Measurements from ENCODE around the gene PGLYRP3.

The PGLYRP3 gene

GRCh38 chr1:153253076-153253475, 59.7 kb downstream of the PGLYRP3 start:
- in situ Hi-C loops (cut with MboI; ENCODE audit: low sequenced_read_pairs, unreplicated experiment) = no loop called here
- no peak for DNase-seq (ENCODE audit: low spot score)
- TF ChIP-seq, protein P1, sequence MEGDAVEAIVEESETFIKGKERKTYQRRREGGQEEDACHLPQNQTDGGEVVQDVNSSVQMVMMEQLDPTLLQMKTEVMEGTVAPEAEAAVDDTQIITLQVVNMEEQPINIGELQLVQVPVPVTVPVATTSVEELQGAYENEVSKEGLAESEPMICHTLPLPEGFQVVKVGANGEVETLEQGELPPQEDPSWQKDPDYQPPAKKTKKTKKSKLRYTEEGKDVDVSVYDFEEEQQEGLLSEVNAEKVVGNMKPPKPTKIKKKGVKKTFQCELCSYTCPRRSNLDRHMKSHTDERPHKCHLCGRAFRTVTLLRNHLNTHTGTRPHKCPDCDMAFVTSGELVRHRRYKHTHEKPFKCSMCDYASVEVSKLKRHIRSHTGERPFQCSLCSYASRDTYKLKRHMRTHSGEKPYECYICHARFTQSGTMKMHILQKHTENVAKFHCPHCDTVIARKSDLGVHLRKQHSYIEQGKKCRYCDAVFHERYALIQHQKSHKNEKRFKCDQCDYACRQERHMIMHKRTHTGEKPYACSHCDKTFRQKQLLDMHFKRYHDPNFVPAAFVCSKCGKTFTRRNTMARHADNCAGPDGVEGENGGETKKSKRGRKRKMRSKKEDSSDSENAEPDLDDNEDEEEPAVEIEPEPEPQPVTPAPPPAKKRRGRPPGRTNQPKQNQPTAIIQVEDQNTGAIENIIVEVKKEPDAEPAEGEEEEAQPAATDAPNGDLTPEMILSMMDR (IDR thresholded peaks at IDR 0.05; ENCODE audit: borderline replicate concordance, control extremely low read depth, extremely low read depth, insufficient read depth, missing control alignments) = no peak

GRCh38 chr1:153251988-153252387, 60.8 kb downstream of the PGLYRP3 start:
- in situ Hi-C loops (cut with MboI; ENCODE audit: low sequenced_read_pairs, unreplicated experiment) = no loop called here
- TF ChIP-seq, protein P1 (IDR thresholded peaks at IDR 0.05; ENCODE audit: borderline replicate concordance, control extremely low read depth, extremely low read depth, insufficient read depth, missing control alignments) = no peak
- no peak for DNase-seq (ENCODE audit: low spot score)

DNA sequence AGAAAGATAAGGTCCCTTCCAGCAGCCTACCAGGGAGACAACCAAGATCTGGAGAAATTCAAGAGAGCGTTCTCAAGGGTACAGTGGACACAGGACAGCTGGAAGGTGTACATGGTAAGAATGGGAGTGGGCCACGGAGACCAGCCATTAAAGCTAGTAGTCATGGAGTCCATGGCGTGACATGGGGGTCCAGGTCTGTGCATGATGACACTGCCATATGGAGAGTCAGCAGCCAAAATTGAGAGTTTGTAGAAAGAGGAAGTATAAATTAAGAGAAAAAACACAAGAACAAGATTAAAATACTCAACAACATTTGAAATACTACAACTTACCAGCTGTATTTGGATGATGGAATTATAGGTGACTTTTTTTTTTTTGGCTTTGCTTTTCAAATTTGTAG, 61.2 kb downstream of the PGLYRP3 start:
- DNase-seq (ENCODE audit: low spot score) = no peak
- TF ChIP-seq, protein P1 (IDR thresholded peaks at IDR 0.05; ENCODE audit: borderline replicate concordance, control extremely low read depth, extremely low read depth, insufficient read depth, missing control alignments) = no peak
- in situ Hi-C loops (cut with MboI; ENCODE audit: low sequenced_read_pairs, unreplicated experiment) = no loop called here

GRCh38 chr1:153251087-153251486, 61.7 kb downstream of the PGLYRP3 start:
- TF ChIP-seq, protein P1 (IDR thresholded peaks at IDR 0.05; ENCODE audit: borderline replicate concordance, control extremely low read depth, extremely low read depth, insufficient read depth, missing control alignments) = no peak
- DNase-seq (ENCODE audit: low spot score) = no peak
- in situ Hi-C loops (cut with MboI; ENCODE audit: low sequenced_read_pairs, unreplicated experiment) = no loop called here

DNA sequence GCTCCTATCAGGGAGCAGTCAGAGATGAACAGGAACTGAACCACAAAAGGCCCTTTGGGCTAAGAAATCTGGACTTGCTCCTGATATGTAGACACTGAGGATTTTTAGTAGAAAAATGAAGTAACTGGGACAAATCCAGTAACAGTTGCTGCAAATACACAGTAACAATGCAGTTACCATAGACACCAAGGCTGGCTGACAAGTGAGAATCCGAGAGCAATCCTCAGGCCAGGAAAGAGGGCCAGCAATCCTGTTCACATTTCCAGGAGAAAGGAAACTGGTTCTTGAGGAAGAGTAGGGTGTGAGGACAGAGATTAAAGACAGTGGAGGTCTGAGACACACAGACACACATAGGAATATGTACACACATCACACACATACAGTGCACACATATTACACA, 62.6 kb downstream of the PGLYRP3 start:
- TF ChIP-seq, protein P1 (IDR thresholded peaks at IDR 0.05; ENCODE audit: borderline replicate concordance, control extremely low read depth, extremely low read depth, insufficient read depth, missing control alignments) = no peak
- in situ Hi-C loops (cut with MboI; ENCODE audit: low sequenced_read_pairs, unreplicated experiment) = no loop called here
- no peak for DNase-seq (ENCODE audit: low spot score)

- DNase-seq (ENCODE audit: low spot score) = no peak
- in situ Hi-C loops (cut with MboI; ENCODE audit: low sequenced_read_pairs, unreplicated experiment) = no loop called here
- TF ChIP-seq, protein P1 (IDR thresholded peaks at IDR 0.05; ENCODE audit: borderline replicate concordance, control extremely low read depth, extremely low read depth, insufficient read depth, missing control alignments) = no peak
Measured at GRCh38 chr1:153248176-153248879, 64.4 kb downstream of the PGLYRP3 start.
